Endothelial cell of umbilical vein (primary cell): ENCODE measurements around the gene DLGAP1. TPM values are rescaled to one million over a fixed set of nuclear protein-coding genes. Genes with fewer than 3 reads are reported as not detected.

Source experiments
- BruUV-seq: library from RNA; stranded (reverse); fragments of 400-500 nt; replicated peaks from 2 replicates; lab custom pipeline; 2021; lab: Mats Ljungman, UMichigan
- CTCF ChIA-PET: fragments of 300-600, 350-600 bp; sonication (Branson Sonifier 250); formaldehyde crosslinking; loops from one replicate; lab custom pipeline; 2021; ENCODE audit warnings: antibody characterized with exemption, inconsistent platforms; lab: Charles Lee
- POLR2A ChIA-PET: fragments of 300-600, 350-600 bp; sonication (Branson Sonifier 250); formaldehyde crosslinking; loops from one replicate; lab custom pipeline; 2021; ENCODE audit warnings: antibody characterized with exemption, inconsistent platforms; lab: Charles Lee
- DNase-seq: peaks from one replicate; pipeline ENCODE4 v3.0.0-alpha.2; 2011; ENCODE audit warnings: low read depth, low spot score
- FAIRE-seq: peaks from 2 replicates; lab custom pipeline; 2011; peaks lifted over from hg19 to GRCh38; lab: Jason Lieb, UNC
- H2AFZ ChIP-seq: 2 replicates; pipeline ENCODE4 v1.6.0; 2012; ENCODE audit warnings: low read depth, low read length, control low read depth, inconsistent platforms
- H3K27ac ChIP-seq: 2 replicates; pipeline ENCODE4 v1.5.1; 2011; ENCODE audit warnings: low read depth, mild to moderate bottlenecking, control low read depth, low read length, moderate library complexity; ENCODE audit not compliant: insufficient read depth
- H3K27me3 ChIP-seq, 2 experiments: 2 replicates each; pipeline versions ENCODE4 v1.6.0 to v1.6.1; 2011; ENCODE audit warnings: low read length in 2 of 2, mixed read lengths in 1 of 2; ENCODE audit not compliant: control insufficient read depth in 2 of 2, insufficient read depth in 2 of 2
- H3K36me3 ChIP-seq, 2 experiments: 2 replicates in 1 of 2; 3 replicates in 1 of 2; pipeline ENCODE4 v1.5.1; 2011; ENCODE audit warnings: low read length in 2 of 2, mild to moderate bottlenecking in 1 of 2, moderate library complexity in 1 of 2; ENCODE audit not compliant: control insufficient read depth in 2 of 2, insufficient read depth in 2 of 2; ENCODE audit errors: extremely low read depth in 1 of 2
- H3K4me1 ChIP-seq: 3 replicates; pipeline ENCODE4 v1.5.1; 2011; ENCODE audit warnings: mild to moderate bottlenecking, low read length; ENCODE audit not compliant: control insufficient read depth, insufficient read depth; ENCODE audit errors: extremely low read depth
- H3K4me2 ChIP-seq: 2 replicates; pipeline ENCODE4 v1.6.1; 2011; ENCODE audit warnings: low read length, control low read depth, mixed read lengths; ENCODE audit not compliant: insufficient read depth
- H3K4me3 ChIP-seq, 3 experiments: fragments of 200-600 bp in 1 of 3; sonication (generic), shearing (Covaris generic) in 1 of 3; replicated peaks in 1 of 3; 2 replicates each; pipeline ENCODE4 v1.5.1; 2011 to 2016; ENCODE audit warnings: control low read depth in 3 of 3, low read length in 3 of 3, mild to moderate bottlenecking in 2 of 3, inconsistent platforms in 1 of 3, low read depth in 1 of 3, moderate library complexity in 1 of 3; ENCODE audit not compliant: insufficient read depth in 1 of 3
- H3K79me2 ChIP-seq: 2 replicates; pipeline ENCODE4 v1.6.0; 2012; ENCODE audit warnings: low read length, inconsistent platforms; ENCODE audit not compliant: control insufficient read depth, insufficient read depth
- H3K9ac ChIP-seq: replicated peaks from 2 replicates; pipeline ENCODE3; 2011; ENCODE audit warnings: low read length, control low read depth; ENCODE audit not compliant: insufficient read depth; ENCODE audit errors: extremely low read depth
- H3K9me1 ChIP-seq: replicated peaks from 3 replicates; pipeline ENCODE4 v1.6.0; 2011; ENCODE audit warnings: mild to moderate bottlenecking, low read length; ENCODE audit not compliant: control insufficient read depth, insufficient read depth; ENCODE audit errors: extremely low read depth
- H3K9me3 ChIP-seq: replicated peaks from 2 replicates; pipeline ENCODE4 v1.5.1; 2012; ENCODE audit warnings: low read length, inconsistent platforms; ENCODE audit not compliant: control insufficient read depth, insufficient read depth
- H4K20me1 ChIP-seq: replicated peaks from 2 replicates; pipeline ENCODE3; 2011; ENCODE audit warnings: mild to moderate bottlenecking, low read length; ENCODE audit not compliant: control insufficient read depth, insufficient read depth; ENCODE audit errors: extremely low read depth
- CTCF ChIP-seq, 2 donors: IDR thresholded peaks; 1 replicate in 1 of 2; 2 replicates in 1 of 2; pipeline ENCODE4 v1.5.1; 2011; ENCODE audit warnings: low read length in 2 of 2, mild to moderate bottlenecking in 2 of 2, moderate library complexity in 2 of 2, control low read depth in 1 of 2, inconsistent platforms in 1 of 2, low read depth in 1 of 2; ENCODE audit not compliant: insufficient read depth in 1 of 2; ENCODE audit errors: extremely low read depth in 1 of 2
- FOS ChIP-seq: IDR thresholded peaks from 2 replicates; pipeline ENCODE4 v1.6.1; 2011; ENCODE audit warnings: mild to moderate bottlenecking, low read length, moderate library complexity, borderline replicate concordance; ENCODE audit not compliant: insufficient read depth
- JUN ChIP-seq: IDR thresholded peaks from 2 replicates; pipeline ENCODE4 v1.6.1; 2011; ENCODE audit warnings: borderline replicate concordance, low read depth; ENCODE audit not compliant: insufficient read length, insufficient read depth
- MAX ChIP-seq: IDR thresholded peaks from 2 replicates; pipeline ENCODE4 v1.6.1; 2011; ENCODE audit not compliant: insufficient read depth, insufficient read length
- MYC ChIP-seq: IDR thresholded peaks from one replicate; pipeline ENCODE4 v1.6.1; 2011; ENCODE audit warnings: mild to moderate bottlenecking, low read depth, low read length
- dilution Hi-C: fragments of 300-500 bp; cut with MboI; formaldehyde crosslinking; loops from one replicate; pipeline ENCODE4 v1.15.0; 2019; ENCODE audit warnings: low sequenced_read_pairs; ENCODE audit not compliant: extremely low pct_ligation_motif_present
- intact Hi-C: fragments of 100-400 bp; cut with micrococcal nuclease; formaldehyde crosslinking; loops from one replicate; pipeline ENCODE4 v1.10.0; 2022
- polyA plus RNA-seq, 4 experiments: library from polyadenylated mRNA; depleted of rRNA in 3 of 4; stranded (reverse) in 3 of 4; unstranded in 1 of 4; fragments of >200 nt; gene quantifications; 2 replicates each; pipeline versions ENCODE4 v1.2.1 to v1.2.3, GENCODE V29; 2011 to 2012; ENCODE audit warnings: missing spikeins in 1 of 4
- total RNA-seq: library from RNA; stranded (reverse); gene quantifications from 2 replicates; pipeline ENCODE4 v1.2.3, GENCODE V29; 2021

Gene DLGAP1
- total and polyA plus RNA-seq, 2 donors (not counting 3 experiments of a cell fraction or from before 2014, with no cell fraction given), result 0.04 TPM; not detected in 1

GRCh38 chr18:4004183-4004829 is 450.8 kb downstream of the DLGAP1 start:
- POLR2A ChIA-PET, result no interaction called here
- dilution Hi-C loops (no loop called here), intact Hi-C loops (no loop called here)
- peak overlapping the region; percentile 54 for H3K9ac ChIP-seq
- CTCF ChIA-PET, result interaction anchor here (0.6 to 2.2 kb wide), 3 partner anchors 9 to 338 kb away, joined by 3 to 7 read pairs (median 4); no protein-coding TSS in a partner anchor
- H4K20me1 ChIP-seq, result no peaks in the 10 kb centered on the region
- H3K9me1 ChIP-seq, result no peaks in the 10 kb centered on the region
- TSS peak; percentile 80 for BruUV-seq
- TF ChIP-seq MAX (no peak), JUN (peak; percentile 93), FOS (peak; percentile 95), MYC (no peak)
- DNase-seq (peak; percentile 62), FAIRE-seq (peak; percentile 67)
- H3K27me3 ChIP-seq, result no peaks in the 10 kb centered on the region
- peak overlapping the region in 1 of 3 experiments; percentile 42 for H3K4me3 ChIP-seq
- peak overlapping the region; percentile 72 for H3K4me2 ChIP-seq
- no peaks in the 10 kb centered on the region for H3K79me2 ChIP-seq
- H3K4me1 ChIP-seq, result peaks cover 16% of the 10 kb centered on the region
- no peaks in the 10 kb centered on the region for H3K36me3 ChIP-seq
- peak overlapping the region; percentile 79 for H3K27ac ChIP-seq
- peak overlapping the region; percentile 94 for H2AFZ ChIP-seq
- H3K9me3 ChIP-seq, result no peaks in the 10 kb centered on the region

GRCh38 chr18:3998698-3999333 is 456.3 kb downstream of the DLGAP1 start:
- intact Hi-C loops, result loop anchor here (1.0 to 5.0 kb wide), 7 partner anchors 128 to 718 kb away; partner anchors contain the start of gene TGIF1
- no peaks in the 10 kb centered on the region for H4K20me1 ChIP-seq
- no peaks in the 10 kb centered on the region for H3K36me3 ChIP-seq
- peaks cover 4% of the 10 kb centered on the region for H3K4me1 ChIP-seq
- TF ChIP-seq JUN, result no peak
- TF ChIP-seq CTCF (IDR thresholded peaks at IDR 0.05; ENCODE audit: extremely low read depth in 1 of 2, insufficient read depth in 1 of 2, low read depth in 1 of 2, low read length in 2 of 2), result peak; percentile 51 to 58
- peak; percentile 85 for FAIRE-seq
- H3K4me2 ChIP-seq, result peak overlapping the region; percentile 55
- no peaks in the 10 kb centered on the region for H3K27me3 ChIP-seq
- H3K9me3 ChIP-seq, result no peaks in the 10 kb centered on the region
- ChIA-PET CTCF (interaction anchor here (0.6 to 1.5 kb wide), 30 partner anchors 10 to 959 kb away, joined by 3 to 23 read pairs (median 4); partner anchors contain the start of gene MYL12B), POLR2A (no interaction called here)
- H3K79me2 ChIP-seq, result no peaks in the 10 kb centered on the region
- no TSS peak for BruUV-seq
- dilution Hi-C loops, result no loop called here
- H3K27ac ChIP-seq, result no peak overlapping the region
- no peaks in the 10 kb centered on the region for H3K9me1 ChIP-seq
- no peak overlapping the region for H3K9ac ChIP-seq
- H2AFZ ChIP-seq, result no peak overlapping the region
- peak; percentile 61 for DNase-seq
- H3K4me3 ChIP-seq, result no peak overlapping the region
